WTC11 (cell line): ENCODE measurements around the gene ZNF565.

Source experiments
- E2F1 ChIP-seq: sonication (generic); formaldehyde crosslinking; IDR thresholded peaks from 2 replicates; pipeline ENCODE4 v1.8.0; 2022; ENCODE audit warnings: mild to moderate bottlenecking, missing genetic modification reagents
- ESRRA ChIP-seq: sonication (generic); formaldehyde crosslinking; IDR thresholded peaks from 2 replicates; pipeline ENCODE4 v1.8.1; 2022; ENCODE audit warnings: mild to moderate bottlenecking, missing genetic modification reagents, borderline replicate concordance
- ETV6 ChIP-seq: sonication (generic); formaldehyde crosslinking; IDR thresholded peaks from 2 replicates; pipeline ENCODE4 v1.8.1; 2022; ENCODE audit warnings: mild to moderate bottlenecking, missing genetic modification reagents
- GRHL2 ChIP-seq: fragments of 250-450 bp; sonication (Bioruptor Pico); IDR thresholded peaks from 2 replicates; pipeline ENCODE4 v1.8.0; 2022; ENCODE audit warnings: mild to moderate bottlenecking, moderate library complexity; ENCODE audit not compliant: insufficient replicate concordance, severe bottlenecking
- HMGXB4 ChIP-seq: sonication (generic); formaldehyde crosslinking; IDR thresholded peaks from 2 replicates; pipeline ENCODE4 v1.8.1; 2023; ENCODE audit warnings: mild to moderate bottlenecking, moderate library complexity, missing genetic modification reagents
- IRF2 ChIP-seq: sonication (generic); formaldehyde crosslinking; IDR thresholded peaks from 2 replicates; pipeline ENCODE4 v1.8.0; 2022; ENCODE audit warnings: low read depth, missing genetic modification reagents, borderline replicate concordance
- MLX ChIP-seq: sonication (generic); formaldehyde crosslinking; IDR thresholded peaks from 2 replicates; pipeline ENCODE4 v1.8.1; 2023; ENCODE audit warnings: mild to moderate bottlenecking, missing genetic modification reagents, moderate library complexity
- MXD4 ChIP-seq: fragments of 250-450 bp; sonication (Bioruptor Pico); IDR thresholded peaks from 2 replicates; pipeline ENCODE4 v1.8.0; 2021; ENCODE audit warnings: mild to moderate bottlenecking, moderate library complexity, borderline replicate concordance
- NR3C1 ChIP-seq: sonication (generic); formaldehyde crosslinking; conservative IDR thresholded peaks from 2 replicates; pipeline ENCODE4 v1.8.1; 2023; ENCODE audit warnings: low read depth, mild to moderate bottlenecking, missing genetic modification reagents
- USF2 ChIP-seq: sonication (generic); formaldehyde crosslinking; IDR thresholded peaks from 2 replicates; pipeline ENCODE4 v1.8.1; 2023; ENCODE audit warnings: mild to moderate bottlenecking, missing genetic modification reagents, moderate library complexity
- TF ChIP-seq, protein P1 (sequence below): fragments of 200-600 bp; IDR thresholded peaks from 2 replicates; pipeline ENCODE4 v1.8.0; 2022; ENCODE audit warnings: antibody characterized with exemption
- TF ChIP-seq, protein P2 (sequence below): sonication (generic); formaldehyde crosslinking; IDR thresholded peaks from 2 replicates; pipeline ENCODE4 v1.8.0; 2022; ENCODE audit warnings: missing genetic modification reagents
- TF ChIP-seq, protein P3 (sequence below): sonication (generic); formaldehyde crosslinking; IDR thresholded peaks from 2 replicates; pipeline ENCODE4 v1.8.0; 2022; ENCODE audit warnings: mild to moderate bottlenecking, missing genetic modification reagents
- TF ChIP-seq, protein P4 (sequence below): fragments of 250-450 bp; sonication (Bioruptor Pico); IDR thresholded peaks from 2 replicates; pipeline ENCODE4 v1.9.0; 2021; ENCODE audit warnings: mild to moderate bottlenecking

DNA sequence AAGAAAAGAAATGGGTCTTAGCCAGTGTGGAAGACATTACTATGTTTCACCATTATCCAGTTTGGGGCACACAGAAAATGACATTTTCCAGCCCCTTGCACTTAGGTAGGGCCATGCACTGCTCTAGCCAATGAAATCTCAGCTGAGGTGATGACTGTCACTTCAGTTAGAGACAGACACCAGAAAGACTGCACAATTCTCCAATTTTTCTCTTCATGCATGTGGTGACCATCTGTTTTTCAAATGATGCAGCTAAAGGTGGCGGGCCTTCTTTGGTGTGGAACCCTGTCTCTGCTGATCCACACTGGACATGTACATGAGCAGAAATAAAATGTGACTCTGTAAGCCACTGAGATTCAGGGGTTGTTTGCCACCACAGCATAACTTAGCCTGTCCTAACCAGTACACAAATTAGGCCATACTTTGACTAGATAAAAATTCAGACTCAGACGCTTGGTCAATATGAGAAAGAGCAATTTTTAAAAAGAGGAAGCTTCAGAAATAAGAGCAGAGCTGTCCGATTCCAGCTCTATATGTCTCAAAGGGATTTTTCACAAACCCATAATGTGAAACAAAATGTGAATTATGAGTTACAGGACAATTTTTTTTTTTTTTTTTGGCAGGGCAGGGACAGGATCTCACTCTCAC, 6.7 kb downstream of the ZNF565 start:
- TF ChIP-seq USF2 (CRISPR knock-in tag) (no peak), ETV6 (CRISPR knock-in tag) (no peak), IRF2 (CRISPR knock-in tag) (no peak), NR3C1 (CRISPR knock-in tag) (no peak), HMGXB4 (CRISPR knock-in tag) (no peak), MXD4 (CRISPR knock-in tag) (no peak), ESRRA (no peak), MLX (CRISPR knock-in tag) (no peak), E2F1 (CRISPR knock-in tag) (no peak), GRHL2 (CRISPR knock-in tag) (no peak)
- TF ChIP-seq, protein P1, sequence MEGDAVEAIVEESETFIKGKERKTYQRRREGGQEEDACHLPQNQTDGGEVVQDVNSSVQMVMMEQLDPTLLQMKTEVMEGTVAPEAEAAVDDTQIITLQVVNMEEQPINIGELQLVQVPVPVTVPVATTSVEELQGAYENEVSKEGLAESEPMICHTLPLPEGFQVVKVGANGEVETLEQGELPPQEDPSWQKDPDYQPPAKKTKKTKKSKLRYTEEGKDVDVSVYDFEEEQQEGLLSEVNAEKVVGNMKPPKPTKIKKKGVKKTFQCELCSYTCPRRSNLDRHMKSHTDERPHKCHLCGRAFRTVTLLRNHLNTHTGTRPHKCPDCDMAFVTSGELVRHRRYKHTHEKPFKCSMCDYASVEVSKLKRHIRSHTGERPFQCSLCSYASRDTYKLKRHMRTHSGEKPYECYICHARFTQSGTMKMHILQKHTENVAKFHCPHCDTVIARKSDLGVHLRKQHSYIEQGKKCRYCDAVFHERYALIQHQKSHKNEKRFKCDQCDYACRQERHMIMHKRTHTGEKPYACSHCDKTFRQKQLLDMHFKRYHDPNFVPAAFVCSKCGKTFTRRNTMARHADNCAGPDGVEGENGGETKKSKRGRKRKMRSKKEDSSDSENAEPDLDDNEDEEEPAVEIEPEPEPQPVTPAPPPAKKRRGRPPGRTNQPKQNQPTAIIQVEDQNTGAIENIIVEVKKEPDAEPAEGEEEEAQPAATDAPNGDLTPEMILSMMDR: no peak
- TF ChIP-seq, protein P2, sequence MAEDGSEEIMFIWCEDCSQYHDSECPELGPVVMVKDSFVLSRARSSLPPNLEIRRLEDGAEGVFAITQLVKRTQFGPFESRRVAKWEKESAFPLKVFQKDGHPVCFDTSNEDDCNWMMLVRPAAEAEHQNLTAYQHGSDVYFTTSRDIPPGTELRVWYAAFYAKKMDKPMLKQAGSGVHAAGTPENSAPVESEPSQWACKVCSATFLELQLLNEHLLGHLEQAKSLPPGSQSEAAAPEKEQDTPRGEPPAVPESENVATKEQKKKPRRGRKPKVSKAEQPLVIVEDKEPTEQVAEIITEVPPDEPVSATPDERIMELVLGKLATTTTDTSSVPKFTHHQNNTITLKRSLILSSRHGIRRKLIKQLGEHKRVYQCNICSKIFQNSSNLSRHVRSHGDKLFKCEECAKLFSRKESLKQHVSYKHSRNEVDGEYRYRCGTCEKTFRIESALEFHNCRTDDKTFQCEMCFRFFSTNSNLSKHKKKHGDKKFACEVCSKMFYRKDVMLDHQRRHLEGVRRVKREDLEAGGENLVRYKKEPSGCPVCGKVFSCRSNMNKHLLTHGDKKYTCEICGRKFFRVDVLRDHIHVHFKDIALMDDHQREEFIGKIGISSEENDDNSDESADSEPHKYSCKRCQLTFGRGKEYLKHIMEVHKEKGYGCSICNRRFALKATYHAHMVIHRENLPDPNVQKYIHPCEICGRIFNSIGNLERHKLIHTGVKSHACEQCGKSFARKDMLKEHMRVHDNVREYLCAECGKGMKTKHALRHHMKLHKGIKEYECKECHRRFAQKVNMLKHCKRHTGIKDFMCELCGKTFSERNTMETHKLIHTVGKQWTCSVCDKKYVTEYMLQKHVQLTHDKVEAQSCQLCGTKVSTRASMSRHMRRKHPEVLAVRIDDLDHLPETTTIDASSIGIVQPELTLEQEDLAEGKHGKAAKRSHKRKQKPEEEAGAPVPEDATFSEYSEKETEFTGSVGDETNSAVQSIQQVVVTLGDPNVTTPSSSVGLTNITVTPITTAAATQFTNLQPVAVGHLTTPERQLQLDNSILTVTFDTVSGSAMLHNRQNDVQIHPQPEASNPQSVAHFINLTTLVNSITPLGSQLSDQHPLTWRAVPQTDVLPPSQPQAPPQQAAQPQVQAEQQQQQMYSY (CRISPR knock-in tag): no peak
- TF ChIP-seq, protein P3, sequence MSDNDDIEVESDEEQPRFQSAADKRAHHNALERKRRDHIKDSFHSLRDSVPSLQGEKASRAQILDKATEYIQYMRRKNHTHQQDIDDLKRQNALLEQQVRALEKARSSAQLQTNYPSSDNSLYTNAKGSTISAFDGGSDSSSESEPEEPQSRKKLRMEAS: no peak
- TF ChIP-seq, protein P4, sequence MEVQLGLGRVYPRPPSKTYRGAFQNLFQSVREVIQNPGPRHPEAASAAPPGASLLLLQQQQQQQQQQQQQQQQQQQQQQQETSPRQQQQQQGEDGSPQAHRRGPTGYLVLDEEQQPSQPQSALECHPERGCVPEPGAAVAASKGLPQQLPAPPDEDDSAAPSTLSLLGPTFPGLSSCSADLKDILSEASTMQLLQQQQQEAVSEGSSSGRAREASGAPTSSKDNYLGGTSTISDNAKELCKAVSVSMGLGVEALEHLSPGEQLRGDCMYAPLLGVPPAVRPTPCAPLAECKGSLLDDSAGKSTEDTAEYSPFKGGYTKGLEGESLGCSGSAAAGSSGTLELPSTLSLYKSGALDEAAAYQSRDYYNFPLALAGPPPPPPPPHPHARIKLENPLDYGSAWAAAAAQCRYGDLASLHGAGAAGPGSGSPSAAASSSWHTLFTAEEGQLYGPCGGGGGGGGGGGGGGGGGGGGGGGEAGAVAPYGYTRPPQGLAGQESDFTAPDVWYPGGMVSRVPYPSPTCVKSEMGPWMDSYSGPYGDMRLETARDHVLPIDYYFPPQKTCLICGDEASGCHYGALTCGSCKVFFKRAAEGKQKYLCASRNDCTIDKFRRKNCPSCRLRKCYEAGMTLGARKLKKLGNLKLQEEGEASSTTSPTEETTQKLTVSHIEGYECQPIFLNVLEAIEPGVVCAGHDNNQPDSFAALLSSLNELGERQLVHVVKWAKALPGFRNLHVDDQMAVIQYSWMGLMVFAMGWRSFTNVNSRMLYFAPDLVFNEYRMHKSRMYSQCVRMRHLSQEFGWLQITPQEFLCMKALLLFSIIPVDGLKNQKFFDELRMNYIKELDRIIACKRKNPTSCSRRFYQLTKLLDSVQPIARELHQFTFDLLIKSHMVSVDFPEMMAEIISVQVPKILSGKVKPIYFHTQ (CRISPR knock-in tag): no peak
